GM19025 (cell line): ENCODE data around the gene MCF2L2.

Experiments used
- ATAC-seq: cut with Tn5 transposase; IDR thresholded peaks from one replicate; pipeline ENCODE4 v1.9.1; 2021; ENCODE audit warnings: mild to moderate bottlenecking, low read depth, moderate library complexity; ENCODE audit not compliant: unreplicated experiment

Gene MCF2L2

DNA sequence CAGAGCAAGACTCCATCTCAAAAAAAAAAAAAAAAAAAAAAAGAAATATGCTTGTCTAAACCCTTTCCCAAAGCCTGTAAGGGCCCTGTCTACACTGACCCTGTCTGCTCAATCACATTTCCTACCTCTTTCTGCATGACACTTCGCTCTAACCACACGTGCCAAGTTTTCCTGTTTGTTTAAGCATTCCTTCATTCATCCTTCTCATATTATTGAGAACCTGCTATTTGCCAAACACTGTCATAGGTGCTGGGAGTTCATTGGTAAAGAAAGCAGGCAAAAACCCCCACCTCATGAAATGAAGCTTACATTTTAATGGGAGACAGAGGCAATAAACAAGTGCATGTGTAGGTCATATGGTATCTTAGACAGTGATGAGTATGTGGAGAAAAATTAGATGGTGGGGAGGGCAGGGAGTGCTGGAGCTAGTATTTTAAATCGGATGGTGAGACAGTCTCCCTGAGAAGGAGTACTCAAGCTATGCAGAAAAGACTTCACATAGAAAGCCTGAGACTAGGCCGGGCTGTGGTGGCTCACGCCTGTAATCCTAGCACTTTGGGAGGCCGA lies 127.3 kb downstream of the MCF2L2 start:
- no peak for ATAC-seq

DNA sequence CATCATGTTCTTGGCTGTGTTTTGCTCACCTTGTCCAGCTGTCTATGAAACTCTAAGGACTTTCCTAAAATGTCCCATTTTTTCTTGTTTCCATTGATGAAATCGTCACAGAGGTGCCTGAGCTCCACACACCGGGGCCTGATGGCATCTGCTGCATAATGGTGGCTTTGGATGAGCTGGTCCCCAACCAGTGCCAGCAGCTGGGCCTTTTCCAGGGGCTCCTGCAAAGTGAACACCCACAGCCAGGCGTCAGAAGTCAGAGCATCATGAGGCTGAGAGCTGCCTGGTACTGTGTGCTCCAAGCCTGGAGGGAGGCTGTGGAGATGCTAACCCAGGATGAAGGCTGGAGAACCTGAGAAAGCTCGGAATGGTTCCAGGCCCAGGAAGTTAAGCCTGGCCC lies 128.4 kb downstream of the MCF2L2 start:
- ATAC-seq: no peak

DNA sequence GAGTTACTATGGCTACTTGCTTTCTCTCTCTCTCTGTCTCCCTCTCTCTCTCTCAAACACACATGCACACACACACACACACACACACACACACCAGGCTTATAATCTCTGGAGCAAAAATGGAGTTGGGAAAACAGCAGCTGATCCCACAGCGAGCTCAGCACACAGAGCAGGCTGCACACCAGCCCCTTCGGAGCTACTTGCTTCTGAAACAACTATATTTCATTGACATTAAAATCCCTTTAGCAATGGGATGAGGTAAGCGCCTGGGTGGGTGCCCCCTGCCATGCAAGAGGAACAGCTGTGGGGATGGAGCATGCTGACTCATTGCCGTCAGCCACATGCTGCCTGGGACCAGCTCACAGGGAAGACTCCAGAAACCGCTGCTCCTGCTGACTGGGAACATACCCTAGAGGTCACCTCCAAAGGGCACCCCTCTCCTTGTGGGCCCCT lies 129.7 kb downstream of the MCF2L2 start:
- no peak for ATAC-seq

DNA sequence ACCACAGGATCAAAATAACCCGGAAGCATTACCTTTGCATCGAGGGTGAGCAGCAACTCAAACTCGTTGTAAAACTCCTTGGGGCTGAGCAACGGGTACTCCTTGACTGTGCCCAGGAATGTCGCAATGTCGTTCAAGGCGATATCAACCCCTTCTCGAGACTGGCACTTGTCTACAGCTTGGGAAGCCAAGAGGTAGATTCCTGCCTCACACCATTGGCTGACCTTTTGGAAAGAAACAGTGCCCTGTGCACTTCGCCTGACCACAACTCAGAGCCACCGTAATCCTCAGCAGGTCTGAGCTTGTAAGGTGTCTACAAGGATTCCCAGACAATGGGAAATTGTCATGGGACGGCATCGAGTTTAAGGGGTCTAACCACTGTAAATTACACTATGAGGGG lies 131.5 kb downstream of the MCF2L2 start:
- ATAC-seq: no peak

DNA sequence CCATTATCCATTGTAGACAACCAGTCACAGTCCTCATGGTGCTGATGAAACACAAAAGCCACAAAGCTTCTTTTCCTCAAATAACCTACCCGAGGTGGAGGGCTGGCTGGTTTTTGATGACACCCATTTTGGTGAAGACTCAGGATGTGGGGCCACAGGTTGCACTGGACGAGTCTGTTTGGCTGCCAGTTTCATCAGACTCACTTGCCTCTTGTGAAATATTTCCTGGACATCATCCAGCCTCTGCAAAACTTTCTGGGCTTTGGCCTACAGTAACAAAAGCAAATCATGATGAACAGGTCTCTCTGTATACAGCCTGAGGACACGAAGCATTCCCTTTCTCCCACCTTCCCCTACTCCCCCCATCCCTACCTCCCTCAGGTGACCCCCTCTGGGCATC lies 133.2 kb downstream of the MCF2L2 start:
- ATAC-seq: no peak

DNA sequence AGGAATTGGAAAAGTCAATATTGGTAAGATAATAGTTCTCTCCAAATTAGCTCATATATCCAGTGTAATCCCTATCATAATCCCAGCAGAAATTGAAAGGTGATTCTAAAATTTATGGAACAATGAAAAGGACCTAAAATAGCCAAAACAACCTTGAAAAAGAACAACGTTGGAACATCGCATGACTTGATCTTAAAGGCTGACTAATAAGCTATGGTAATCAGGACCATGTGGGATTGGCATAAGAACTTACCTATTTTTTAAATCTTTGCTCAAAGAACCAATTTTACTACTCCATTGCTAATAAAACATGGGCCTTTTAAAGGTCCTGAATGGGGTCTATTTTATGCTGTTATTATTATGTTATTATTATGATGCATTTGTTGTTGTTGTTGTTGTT lies 134.5 kb downstream of the MCF2L2 start:
- ATAC-seq: no peak

DNA sequence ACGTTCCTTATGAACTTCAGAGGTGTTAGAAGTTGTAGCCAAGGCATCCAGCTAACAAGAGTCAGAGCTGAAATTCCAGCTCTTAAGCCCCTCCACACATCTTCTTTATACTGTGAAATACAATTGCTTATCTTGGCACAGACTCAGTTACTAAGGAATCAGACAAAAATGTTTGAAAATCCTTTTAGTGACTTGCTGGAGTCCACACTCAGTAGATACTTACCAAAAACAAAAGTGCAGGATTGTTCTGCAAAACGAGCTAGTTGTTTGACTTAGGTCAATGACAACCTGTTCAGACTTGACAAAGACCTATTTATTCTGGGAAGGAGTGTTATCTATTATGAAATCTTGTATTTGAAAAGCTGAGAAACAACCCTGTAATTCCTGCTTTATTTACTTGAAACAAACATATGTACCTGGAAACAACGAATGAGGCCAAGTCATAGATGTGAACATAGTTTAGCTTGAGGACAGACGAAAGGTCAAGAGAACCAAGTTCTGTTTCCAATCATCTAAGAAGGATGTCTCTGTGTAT lies 136.9 kb downstream of the MCF2L2 start:
- no peak for ATAC-seq

DNA sequence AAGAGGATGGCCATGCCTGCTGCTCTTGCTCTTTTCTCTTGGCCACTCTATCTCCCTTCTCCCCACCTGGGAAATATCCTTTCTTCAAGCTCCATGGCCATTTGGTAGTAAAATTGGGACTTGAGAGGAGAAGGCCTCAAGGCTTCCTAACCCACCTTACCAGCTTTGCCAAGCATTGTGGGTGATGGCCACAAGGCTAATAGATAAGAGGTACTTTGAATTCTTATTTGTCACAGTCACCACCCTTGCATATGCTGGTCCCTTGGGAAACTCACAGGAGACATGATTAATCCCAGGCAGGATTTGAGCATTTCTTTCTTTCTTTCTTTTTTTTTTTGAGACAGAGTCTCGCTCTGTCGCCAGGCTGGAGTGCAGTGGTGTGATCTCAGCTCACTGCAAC lies 138.2 kb downstream of the MCF2L2 start:
- no peak for ATAC-seq

DNA sequence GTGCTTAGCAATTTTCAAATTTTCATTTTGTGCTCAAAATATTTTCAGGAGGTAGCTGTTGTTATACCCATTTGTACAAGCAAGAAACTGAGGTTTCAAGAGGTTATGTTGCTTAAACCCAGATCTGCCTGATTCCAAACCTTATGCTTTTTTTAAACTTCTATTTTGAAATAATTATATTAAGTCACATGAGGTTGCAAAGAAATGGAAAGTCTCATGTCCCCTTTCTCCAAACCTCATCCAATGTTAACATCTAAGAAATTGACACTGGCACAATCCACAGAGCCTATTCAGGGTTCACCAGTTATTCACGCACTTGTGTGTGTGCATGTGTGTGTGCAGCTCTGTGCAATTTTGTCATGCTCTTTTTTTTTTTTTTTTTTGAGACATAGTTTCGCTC lies 140.3 kb downstream of the MCF2L2 start:
- ATAC-seq: no peak

DNA sequence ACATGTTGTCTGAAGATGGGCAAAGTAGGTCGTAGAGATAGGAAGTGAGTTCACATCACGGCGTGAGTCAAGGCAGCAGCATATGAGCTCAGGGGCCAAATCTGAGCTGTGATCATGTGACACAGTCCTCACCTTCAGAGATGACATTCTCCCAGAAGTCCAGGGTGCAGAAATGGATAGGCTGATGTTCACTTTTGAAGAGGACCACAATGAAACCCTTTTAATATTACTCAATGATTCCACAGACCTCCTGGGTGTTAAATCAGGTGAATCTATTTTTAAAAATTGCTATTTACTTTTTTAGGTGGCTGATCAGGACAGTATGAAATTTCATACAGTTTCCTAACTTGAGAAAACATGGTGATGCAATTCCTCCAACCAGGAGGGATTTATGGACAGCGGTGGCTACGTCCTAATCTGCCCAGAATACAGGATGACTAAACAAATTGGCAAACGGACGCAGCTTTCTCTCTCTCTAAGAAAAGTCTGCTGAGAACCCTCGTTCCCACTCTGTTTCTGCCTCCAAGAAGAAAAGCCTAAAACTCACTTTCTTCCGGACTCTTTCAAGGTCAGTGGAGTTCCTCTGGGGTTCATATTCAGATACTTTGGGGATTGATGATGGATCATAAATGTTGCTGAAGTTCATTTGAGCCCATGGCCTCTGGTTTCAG lies 141.0 kb downstream of the MCF2L2 start:
- ATAC-seq: no peak

DNA sequence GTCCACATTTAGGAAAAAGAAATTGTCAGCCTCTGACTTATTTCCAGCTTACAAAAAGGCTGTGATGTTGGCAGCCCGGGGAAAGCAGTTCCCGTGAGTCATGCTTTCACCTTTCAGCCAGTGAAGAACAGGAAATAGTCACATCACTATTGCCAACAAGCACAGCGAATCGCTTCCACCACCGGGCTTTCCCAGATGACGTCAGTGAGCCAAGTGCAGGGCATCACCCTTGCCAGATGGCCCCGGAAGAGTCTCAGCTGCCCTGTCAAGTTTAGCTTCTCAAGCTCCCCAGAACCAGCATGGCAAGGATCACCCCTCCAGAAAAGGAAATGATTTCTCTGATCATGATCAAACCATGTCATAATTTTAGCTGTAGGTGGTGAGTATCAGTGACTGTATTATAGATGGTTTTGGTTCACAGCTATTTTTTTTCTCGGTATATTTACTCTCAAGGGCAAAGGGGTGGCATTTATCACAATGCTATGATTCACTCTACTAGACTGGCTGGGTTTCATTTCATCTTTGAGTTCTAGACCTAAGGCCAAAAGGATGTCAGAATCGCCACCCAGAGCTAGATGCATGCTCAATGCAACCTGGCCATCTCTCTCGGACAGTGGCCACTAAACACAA lies 142.5 kb downstream of the MCF2L2 start:
- ATAC-seq: peak; percentile 98

DNA sequence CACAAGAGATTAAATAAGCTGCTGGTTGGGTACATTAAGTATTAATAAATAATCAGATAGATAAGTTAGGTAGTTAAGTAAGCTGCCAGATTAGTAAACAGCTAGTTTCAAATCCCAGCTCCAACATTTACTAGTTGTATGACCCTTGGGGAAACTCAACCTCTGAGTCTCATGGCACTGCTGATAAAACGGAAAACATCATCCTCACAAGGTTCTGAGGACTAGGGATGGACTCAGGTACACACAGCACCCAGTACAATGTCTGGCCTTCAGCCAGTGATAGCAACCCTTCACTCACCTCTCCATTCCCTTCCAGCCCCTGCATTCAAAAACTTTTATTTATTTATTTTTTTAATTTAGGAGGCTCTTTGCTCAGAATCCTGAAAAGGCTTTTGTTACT lies 143.1 kb downstream of the MCF2L2 start:
- ATAC-seq: no peak

DNA sequence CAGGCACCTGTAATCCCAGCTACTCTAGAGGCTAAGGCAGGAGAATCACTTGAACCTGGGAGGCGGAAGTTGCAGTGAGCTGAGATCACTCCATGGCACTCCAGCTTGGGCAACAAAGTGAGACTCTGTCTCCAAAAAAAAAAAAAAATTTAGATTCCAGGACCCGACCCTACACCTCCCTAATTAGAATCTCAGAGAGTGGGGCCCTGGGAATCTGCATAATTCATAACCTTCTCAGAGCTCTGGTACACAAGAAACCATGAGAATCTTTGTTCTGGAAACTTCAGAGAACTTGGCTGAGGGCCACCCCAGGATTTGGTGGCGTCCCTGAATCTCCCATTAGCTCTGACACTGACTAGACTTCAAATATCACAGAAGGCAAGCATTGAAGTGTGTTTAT lies 143.8 kb downstream of the MCF2L2 start:
- ATAC-seq: no peak

DNA sequence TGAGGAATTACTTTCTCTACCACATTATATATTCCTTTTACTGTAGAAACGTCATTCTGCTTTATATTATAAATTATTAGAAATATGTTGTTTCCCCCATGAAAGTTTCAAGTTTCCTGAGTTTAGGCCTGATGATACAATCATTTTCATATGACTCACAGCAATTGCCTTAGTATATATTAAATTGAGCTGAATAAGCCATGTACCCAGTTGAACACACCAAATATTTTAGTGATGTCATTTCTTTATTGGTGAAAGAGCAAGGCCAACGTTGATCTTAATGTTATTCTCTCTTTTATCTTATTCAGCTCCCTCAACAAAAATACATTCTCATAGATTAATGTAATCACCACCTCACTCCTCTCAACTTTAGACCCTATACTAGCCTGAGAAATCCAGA lies 144.5 kb downstream of the MCF2L2 start:
- no peak for ATAC-seq

DNA sequence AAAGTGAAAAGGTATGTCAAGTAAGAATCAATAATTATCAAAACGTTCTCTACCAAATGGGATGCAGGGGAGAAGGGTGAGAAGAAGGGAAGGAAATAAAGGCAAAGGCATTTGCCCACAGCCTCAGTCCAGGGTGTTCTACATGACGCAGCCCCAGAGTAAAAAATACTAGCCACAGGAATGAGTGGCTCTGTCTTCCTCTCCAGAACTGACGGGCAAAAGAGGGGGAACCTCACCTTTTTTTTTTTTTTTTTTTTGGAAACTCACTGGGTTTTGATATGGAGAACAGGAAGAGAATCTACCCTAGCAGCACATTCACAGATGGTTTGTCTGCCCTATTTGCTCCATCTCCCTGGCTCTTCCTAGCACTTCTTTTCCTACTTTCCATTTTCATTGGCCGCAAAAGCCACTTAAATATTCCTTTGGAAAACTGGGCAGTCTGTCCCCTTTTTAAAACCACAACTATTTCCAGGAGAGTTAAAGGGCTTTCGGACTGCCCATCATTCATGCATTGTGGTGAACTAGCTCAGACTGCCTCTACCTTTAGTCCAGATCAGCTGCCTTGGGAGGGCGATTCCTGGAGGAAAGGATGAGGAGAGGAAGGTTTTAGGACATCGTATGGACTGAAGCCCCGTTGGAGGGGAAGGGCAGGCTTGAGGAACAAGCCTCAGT lies 147.2 kb downstream of the MCF2L2 start:
- ATAC-seq: no peak

DNA sequence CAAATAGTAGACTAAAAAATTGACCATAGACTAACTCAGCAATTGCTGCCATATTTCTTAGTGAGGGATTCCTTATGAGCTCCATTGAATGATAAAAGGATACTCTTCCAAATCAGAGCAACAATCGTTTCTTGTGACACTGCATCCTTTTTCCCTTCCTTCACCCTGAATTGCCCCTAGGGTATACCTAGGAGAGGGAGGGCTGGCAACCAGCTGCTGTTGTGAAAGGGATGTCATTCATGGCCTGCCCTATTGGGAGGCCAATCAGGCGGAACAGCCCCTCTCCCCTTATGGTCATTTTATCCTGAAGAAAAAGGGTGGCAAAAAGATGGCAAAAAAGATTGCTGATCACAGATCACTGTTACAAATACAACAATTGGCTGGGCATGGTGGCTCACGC lies 149.0 kb downstream of the MCF2L2 start:
- no peak for ATAC-seq

DNA sequence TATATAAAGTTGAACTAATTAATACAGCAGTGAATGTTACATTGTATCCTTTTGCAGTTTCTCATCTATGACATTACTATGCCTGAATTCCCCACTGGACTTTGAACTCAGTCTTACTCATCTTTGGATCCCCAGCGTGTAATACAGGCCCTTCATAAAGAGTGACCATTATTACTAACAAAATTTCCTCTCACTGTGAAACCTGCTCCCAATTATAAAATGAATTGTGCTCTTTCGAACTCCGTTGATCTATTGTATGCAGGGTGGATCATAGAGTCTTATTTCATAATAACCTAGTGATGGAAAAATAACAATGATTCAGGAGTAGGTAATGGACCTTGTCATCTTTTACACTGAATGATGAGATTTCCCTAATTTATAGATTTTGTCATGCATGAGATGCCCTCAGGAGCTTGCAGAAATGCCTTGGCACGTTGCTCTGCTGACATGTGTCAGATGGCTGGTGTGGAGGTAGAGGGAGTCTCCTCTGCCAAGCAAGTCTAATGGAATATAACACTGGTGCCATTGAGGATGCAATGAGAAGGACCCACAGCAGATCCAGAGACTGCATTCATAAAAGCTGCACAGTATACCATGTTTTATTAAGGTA lies 149.8 kb downstream of the MCF2L2 start:
- ATAC-seq: no peak

DNA sequence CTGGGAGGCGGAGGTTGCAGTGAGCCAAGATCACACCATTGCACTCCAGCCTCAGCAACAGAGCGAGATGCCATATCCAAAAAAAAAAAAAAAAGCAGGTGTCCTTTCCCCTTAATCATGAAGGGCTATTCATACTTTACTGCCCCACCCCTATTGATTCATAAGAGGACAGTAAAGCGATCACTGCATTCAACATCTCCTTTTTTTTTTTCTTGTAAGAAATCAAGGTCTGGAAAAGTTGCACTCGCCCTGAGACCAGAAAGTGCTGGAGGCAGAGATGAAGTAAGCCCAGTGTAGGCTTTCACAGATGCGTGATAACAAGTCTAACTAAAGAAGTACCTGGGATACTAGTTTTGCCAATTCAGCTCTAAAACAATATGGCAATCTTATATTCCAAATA lies 151.2 kb downstream of the MCF2L2 start:
- no peak for ATAC-seq

DNA sequence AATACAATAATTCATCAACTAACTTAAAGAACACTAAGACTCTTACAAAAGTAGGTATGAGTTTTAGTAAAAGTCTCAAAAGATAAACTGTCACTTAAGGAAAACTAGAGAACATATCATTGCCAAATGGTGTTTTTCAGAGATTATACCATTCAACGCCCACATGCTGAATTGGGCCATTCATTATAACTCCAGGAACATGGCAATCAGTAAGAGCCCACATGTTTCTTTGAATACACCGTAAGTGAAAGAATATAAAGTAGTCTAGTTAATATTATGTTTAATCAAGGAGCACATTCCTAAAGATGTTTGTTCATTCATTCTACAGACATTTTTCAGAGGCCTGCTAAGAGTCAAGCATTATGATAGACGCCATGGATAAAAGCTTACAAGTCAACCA lies 152.5 kb downstream of the MCF2L2 start:
- no peak for ATAC-seq

DNA sequence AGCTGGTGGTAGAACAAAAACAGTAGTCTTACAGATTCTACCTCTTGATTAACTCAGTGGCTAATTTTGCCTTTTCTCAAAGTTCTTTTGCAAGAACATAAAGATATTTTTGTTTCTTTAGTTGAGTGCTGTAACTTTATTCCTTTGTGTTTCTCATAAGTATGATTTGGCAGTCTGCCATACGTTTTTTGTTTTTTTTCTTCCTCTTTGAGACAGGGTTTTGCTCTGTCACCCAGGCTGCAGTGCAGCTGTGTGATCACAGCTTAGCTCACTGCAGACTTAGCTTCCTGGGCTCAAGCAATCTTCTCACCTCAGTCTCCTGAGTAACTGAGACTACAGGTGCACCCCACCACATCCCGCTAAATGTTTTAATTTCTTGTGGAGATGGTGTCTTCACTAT lies 153.0 kb downstream of the MCF2L2 start:
- ATAC-seq: no peak

DNA sequence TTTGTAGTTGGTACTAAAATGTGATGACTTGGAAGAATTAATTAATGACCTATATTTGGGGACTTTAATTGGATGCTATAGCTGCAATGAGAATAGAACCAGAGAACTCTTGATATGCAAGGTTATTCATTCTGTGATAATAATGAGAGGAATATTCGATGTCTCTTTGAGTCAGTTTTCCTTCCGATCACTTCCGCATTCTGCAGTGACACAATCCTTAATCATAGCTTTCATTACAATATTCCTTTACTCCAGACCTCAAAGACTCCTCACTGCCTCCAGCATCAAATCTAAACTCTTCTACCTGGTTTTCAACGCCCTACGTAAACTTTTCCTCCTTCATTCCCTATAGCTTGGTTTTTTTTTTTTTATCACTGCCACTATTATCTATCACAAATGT lies 153.8 kb downstream of the MCF2L2 start:
- ATAC-seq: no peak
